Liver (tissue), 9 donors: ENCODE data around the gene PREX1. TPM values are rescaled to one million over a fixed set of nuclear protein-coding genes. Genes with fewer than 3 reads are reported as not detected.

Experiments
- DNase-seq: peaks from one replicate; pipeline ENCODE4 v3.0.0-alpha.2; 2017; ENCODE audit warnings: low spot score
- H3K27ac ChIP-seq, 2 donors: one replicate each; pipeline ENCODE4 v1.7.0; 2013; ENCODE audit warnings: inconsistent platforms in 2 of 2, low read length in 2 of 2, control low read depth in 1 of 2, low read depth in 1 of 2, mild to moderate bottlenecking in 1 of 2
- H3K27me3 ChIP-seq, 4 donors: one replicate each; pipeline versions ENCODE4 v1.6.1 to v1.7.0; 2013; ENCODE audit warnings: low read length in 3 of 4, inconsistent platforms in 1 of 4, mild to moderate bottlenecking in 1 of 4, moderate library complexity in 1 of 4; ENCODE audit not compliant: control insufficient read depth in 4 of 4, insufficient read depth in 4 of 4
- H3K36me3 ChIP-seq, 4 donors: one replicate each; pipeline versions ENCODE4 v1.6.1 to v1.7.0; 2013; ENCODE audit warnings: low read length in 3 of 4, mild to moderate bottlenecking in 3 of 4, low read depth in 1 of 4, moderate library complexity in 1 of 4; ENCODE audit not compliant: control insufficient read depth in 4 of 4, insufficient read depth in 3 of 4
- H3K4me1 ChIP-seq, 4 donors: one replicate each; pipeline versions ENCODE4 v1.6.1 to v1.7.0; 2013; ENCODE audit warnings: low read length in 3 of 4, mild to moderate bottlenecking in 3 of 4, moderate library complexity in 1 of 4; ENCODE audit not compliant: control insufficient read depth in 4 of 4, insufficient read depth in 4 of 4
- H3K4me3 ChIP-seq, 3 donors: one replicate each; pipeline versions ENCODE4 v1.6.1 to v1.7.0; 2013; ENCODE audit warnings: low read length in 3 of 3, control low read depth in 1 of 3, low read depth in 1 of 3, mild to moderate bottlenecking in 1 of 3
- H3K9ac ChIP-seq, 2 donors: one replicate each; pipeline ENCODE4 v1.7.0; 2013; ENCODE audit warnings: low read length in 2 of 2, mild to moderate bottlenecking in 2 of 2, moderate library complexity in 2 of 2, control low read depth in 1 of 2, low read depth in 1 of 2
- H3K9me3 ChIP-seq, 4 donors: one replicate each; pipeline versions ENCODE4 v1.6.1 to v1.7.0; 2013; ENCODE audit warnings: low read length in 3 of 4; ENCODE audit not compliant: control insufficient read depth in 4 of 4
- CTCF ChIP-seq: fragments of 150-350 bp; IDR thresholded peaks from 2 replicates; pipeline ENCODE4 v1.5.1; 2017; ENCODE audit warnings: improper control_type of control experiment, low read depth, low read length; ENCODE audit not compliant: missing input control
- GABPA ChIP-seq, 2 donors: IDR thresholded peaks in 1 of 2; conservative IDR thresholded peaks in 1 of 2; 2 replicates each; pipeline ENCODE4 v1.6.1; 2016; ENCODE audit warnings: antibody characterized with exemption in 2 of 2, mild to moderate bottlenecking in 1 of 2, moderate library complexity in 1 of 2
- HNF4A ChIP-seq, 2 donors: conservative IDR thresholded peaks; 2 replicates each; pipeline ENCODE4 v1.6.1; 2016; ENCODE audit warnings: antibody characterized with exemption in 2 of 2, mild to moderate bottlenecking in 2 of 2
- HNF4G ChIP-seq: IDR thresholded peaks from 2 replicates; pipeline ENCODE4 v1.6.1; 2016; ENCODE audit warnings: antibody characterized with exemption
- MAX ChIP-seq: IDR thresholded peaks from 2 replicates; pipeline ENCODE4 v1.6.1; 2016; ENCODE audit warnings: antibody characterized with exemption
- REST ChIP-seq: IDR thresholded peaks from 2 replicates; pipeline ENCODE4 v1.6.1; 2016; ENCODE audit warnings: antibody characterized with exemption, mild to moderate bottlenecking
- SP1 ChIP-seq: IDR thresholded peaks from 2 replicates; pipeline ENCODE4 v1.6.1; 2018; ENCODE audit warnings: antibody characterized with exemption, mild to moderate bottlenecking
- YY1 ChIP-seq: IDR thresholded peaks from 2 replicates; pipeline ENCODE4 v1.6.1; 2016; ENCODE audit warnings: antibody characterized with exemption, mild to moderate bottlenecking
- WGBS: extraction: QIAGEN DNeasy Blood & Tissue Kit; methylation state at CpG from one replicate; pipeline ENCODE4 v1.1.7; 2013; 5-methylcytosine and 5-hydroxymethylcytosine counted together
- polyA plus RNA-seq, 2 donors: library from polyadenylated mRNA; stranded (reverse) in 1 of 2; unstranded in 1 of 2; fragments of 200-250 nt in 1 of 2; fragments of >200 nt in 1 of 2; fragmentation: Nextera tagmentation in 1 of 2; extraction: Ambion mirVana in 1 of 2; gene quantifications; one replicate each; pipeline versions ENCODE4 v1.2.1 to v1.2.3, GENCODE V29; 2013 to 2015
- total RNA-seq, 2 donors: library from RNA; depleted of rRNA; stranded (reverse); fragments of >200 nt; gene quantifications; one replicate each; pipeline ENCODE4 v1.2.3, GENCODE V29; 2014
- donor health status: healthy.
- donor health status: healthy.
- donor health status: healthy.
- donor health status: healthy.
- donor health status: healthy.

PREX1 gene
- total and polyA plus RNA-seq, 4 donors: 2.2 to 18.0 (median 10.8) TPM

GRCh38 chr20:48795732-48796131, 32.1 kb downstream of the PREX1 start:
- WGBS: 32% methylated on average over 5 of the region's 5 CpGs
- Histone ChIP-seq H3K27me3 (no peaks in the 10 kb centered on the region), H3K27ac (no peak overlapping the region), H3K9ac (no peak overlapping the region), H3K36me3 (no peaks in the 10 kb centered on the region), H3K4me1 (peaks cover 6 to 19% (median 14%) of the 10 kb centered on the region in 4 donors), H3K9me3 (no peaks in the 10 kb centered on the region), H3K4me3 (no peak overlapping the region)
- no peak for DNase-seq
- peak; percentile 75 for TF ChIP-seq MAX
- no peak for TF ChIP-seq HNF4G
- no peak for TF ChIP-seq SP1
- TF ChIP-seq CTCF: no peak
- no peak for TF ChIP-seq REST
- no peak for TF ChIP-seq HNF4A (conservative IDR thresholded peaks at IDR 0.05)
- no peak for TF ChIP-seq YY1
- TF ChIP-seq GABPA (IDR thresholded peaks at IDR 0.05 in 1 of 2, conservative IDR thresholded peaks at IDR 0.05 in 1 of 2): no peak

GRCh38 chr20:48794816-48795457, 32.9 kb downstream of the PREX1 start:
- Histone ChIP-seq H3K4me3 (no peak overlapping the region), H3K4me1 (peaks cover 9 to 27% (median 20%) of the 10 kb centered on the region in 4 donors), H3K27ac (no peak overlapping the region), H3K27me3 (no peaks in the 10 kb centered on the region), H3K36me3 (no peaks in the 10 kb centered on the region), H3K9me3 (no peaks in the 10 kb centered on the region), H3K9ac (no peak overlapping the region)
- TF ChIP-seq HNF4A (conservative IDR thresholded peaks at IDR 0.05) (no peak), CTCF (no peak), SP1 (no peak)
- 93% methylated on average over 5 of the region's 5 CpGs for WGBS
- DNase-seq: no peak
